GM18907 (cell line): ENCODE results near the gene STK24.

Source experiments
- ATAC-seq: cut with Tn5 transposase; IDR thresholded peaks from one replicate; pipeline ENCODE4 v1.9.1; 2021; ENCODE audit warnings: mild to moderate bottlenecking, moderate library complexity; ENCODE audit not compliant: unreplicated experiment

The STK24 gene

DNA sequence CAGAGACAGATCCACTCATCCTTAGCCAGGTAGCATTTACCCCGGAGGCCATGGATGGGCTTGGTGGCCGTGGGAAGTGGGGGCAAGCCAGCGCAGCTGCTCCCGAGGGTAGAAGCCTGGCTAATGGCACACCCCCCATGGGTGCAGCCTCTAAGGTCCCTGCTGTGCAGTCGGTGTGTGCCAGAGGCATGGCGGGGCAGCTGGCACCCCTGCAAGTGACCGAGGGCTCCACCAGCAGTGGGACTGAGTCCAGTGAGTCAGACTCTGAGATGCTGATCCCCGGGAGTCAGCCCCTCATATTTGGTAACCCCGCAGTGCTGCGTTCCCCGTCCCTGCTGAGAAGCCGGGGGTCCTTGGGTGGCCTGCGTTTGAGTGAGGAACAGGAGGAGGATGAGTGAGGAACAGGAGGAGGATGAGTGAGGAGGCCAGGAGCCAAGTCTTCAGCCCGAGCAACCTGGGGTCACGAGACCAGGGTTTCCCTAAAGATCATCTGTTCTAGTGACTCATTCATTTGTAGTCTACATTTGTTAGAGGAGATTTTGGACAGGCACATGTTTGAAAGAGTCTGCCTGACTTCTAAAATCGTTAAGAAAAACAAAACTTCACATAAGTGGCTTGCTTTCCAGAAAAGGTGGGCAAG is 180.7 kb downstream of the STK24 start:
- no peak for ATAC-seq
